ENCODE results near the gene TRAPPC2L.

TRAPPC2L gene

GRCh38 chr16:88817785-88818574 is 38.9 kb upstream of the TRAPPC2L start:
- peaks cover 12% of the 10 kb centered on the region for H3K27me3 ChIP-seq
- no peaks in the 10 kb centered on the region for H3K4me1 ChIP-seq
- no peak overlapping the region for H3K4me3 ChIP-seq (ENCODE audit: low read depth, low read length)
- H3K9me3 ChIP-seq = no peaks in the 10 kb centered on the region; the same call in 1 of the 2 replicates
- no peak for DNase-seq
- H3K36me3 ChIP-seq = no peaks in the 10 kb centered on the region
- TF ChIP-seq, protein P1, sequence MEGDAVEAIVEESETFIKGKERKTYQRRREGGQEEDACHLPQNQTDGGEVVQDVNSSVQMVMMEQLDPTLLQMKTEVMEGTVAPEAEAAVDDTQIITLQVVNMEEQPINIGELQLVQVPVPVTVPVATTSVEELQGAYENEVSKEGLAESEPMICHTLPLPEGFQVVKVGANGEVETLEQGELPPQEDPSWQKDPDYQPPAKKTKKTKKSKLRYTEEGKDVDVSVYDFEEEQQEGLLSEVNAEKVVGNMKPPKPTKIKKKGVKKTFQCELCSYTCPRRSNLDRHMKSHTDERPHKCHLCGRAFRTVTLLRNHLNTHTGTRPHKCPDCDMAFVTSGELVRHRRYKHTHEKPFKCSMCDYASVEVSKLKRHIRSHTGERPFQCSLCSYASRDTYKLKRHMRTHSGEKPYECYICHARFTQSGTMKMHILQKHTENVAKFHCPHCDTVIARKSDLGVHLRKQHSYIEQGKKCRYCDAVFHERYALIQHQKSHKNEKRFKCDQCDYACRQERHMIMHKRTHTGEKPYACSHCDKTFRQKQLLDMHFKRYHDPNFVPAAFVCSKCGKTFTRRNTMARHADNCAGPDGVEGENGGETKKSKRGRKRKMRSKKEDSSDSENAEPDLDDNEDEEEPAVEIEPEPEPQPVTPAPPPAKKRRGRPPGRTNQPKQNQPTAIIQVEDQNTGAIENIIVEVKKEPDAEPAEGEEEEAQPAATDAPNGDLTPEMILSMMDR (IDR thresholded peaks at IDR 0.05; ENCODE audit: low read depth, low read length) = no peak

GRCh38 chr16:88818575-88818874 is 38.4 kb upstream of the TRAPPC2L start:
- H3K9me3 ChIP-seq = no peaks in the 10 kb centered on the region; the same call in 1 of the 2 replicates
- H3K27me3 ChIP-seq = peaks cover 12% of the 10 kb centered on the region
- H3K4me3 ChIP-seq (ENCODE audit: low read depth, low read length) = no peak overlapping the region
- no peaks in the 10 kb centered on the region for H3K36me3 ChIP-seq
- DNase-seq = no peak
- no peaks in the 10 kb centered on the region for H3K4me1 ChIP-seq
- TF ChIP-seq, protein P1 (IDR thresholded peaks at IDR 0.05; ENCODE audit: low read depth, low read length) = no peak

- DNase-seq = no peak
- TF ChIP-seq, protein P1 (IDR thresholded peaks at IDR 0.05; ENCODE audit: low read depth, low read length) = no peak
- Histone ChIP-seq H3K9me3 (no peaks in the 10 kb centered on the region; the same call in 1 of the 2 replicates), H3K36me3 (no peaks in the 10 kb centered on the region), H3K4me1 (no peaks in the 10 kb centered on the region), H3K4me3 (ENCODE audit: low read depth, low read length) (no peak overlapping the region), H3K27me3 (peaks cover 8% of the 10 kb centered on the region)
Observed at GRCh38 chr16:88819126-88819525, 37.8 kb upstream of the TRAPPC2L start.

GRCh38 chr16:88820385-88821025 is 36.4 kb upstream of the TRAPPC2L start:
- H3K27me3 ChIP-seq = no peaks in the 10 kb centered on the region; the same call in 1 of the 2 replicates
- no peaks in the 10 kb centered on the region for H3K36me3 ChIP-seq
- H3K9me3 ChIP-seq = no peaks in the 10 kb centered on the region; the same call in 1 of the 2 replicates
- H3K4me1 ChIP-seq = peaks cover 3% of the 10 kb centered on the region; the same call in 1 of the 2 replicates
- no peak for DNase-seq
- no peak overlapping the region for H3K4me3 ChIP-seq (ENCODE audit: low read depth, low read length)
- TF ChIP-seq, protein P1 (IDR thresholded peaks at IDR 0.05; ENCODE audit: low read depth, low read length) = no peak

DNA sequence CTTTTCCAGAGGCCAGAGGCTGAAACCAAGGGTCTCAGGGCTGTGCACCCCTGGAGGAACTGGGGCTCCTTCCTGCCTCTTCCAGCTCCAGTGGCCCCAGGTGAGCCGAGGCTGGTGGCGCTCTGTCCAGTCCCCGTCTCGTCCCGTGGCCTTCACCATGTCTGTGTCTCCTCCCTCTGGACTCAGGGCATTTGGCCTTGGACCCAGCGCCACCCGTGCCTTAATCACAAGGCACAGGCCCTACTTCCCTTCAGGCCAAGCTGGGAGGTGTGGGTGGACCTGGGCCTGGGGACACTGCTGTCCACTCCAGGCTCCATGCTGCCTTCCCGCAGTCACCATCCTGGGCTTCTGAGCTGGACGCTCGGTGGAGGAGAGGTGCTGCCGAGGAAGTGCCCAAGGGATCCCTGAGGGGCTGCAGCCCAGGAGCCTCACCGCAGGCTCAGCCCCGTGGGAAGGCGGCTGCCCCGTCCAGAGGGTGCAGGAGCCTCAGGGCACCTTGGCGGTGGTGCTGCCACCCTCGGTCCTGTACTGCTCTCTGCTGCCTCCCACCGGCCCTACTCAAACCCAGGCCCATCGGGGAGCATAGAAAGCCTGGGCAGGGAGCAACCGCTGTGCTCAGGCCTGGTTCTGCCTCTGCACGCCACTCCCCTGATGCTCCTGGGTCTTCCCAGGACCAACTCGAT is 35.6 kb upstream of the TRAPPC2L start:
- TF ChIP-seq, protein P1 (IDR thresholded peaks at IDR 0.05; ENCODE audit: low read depth, low read length) = peak; percentile 36
- DNase-seq = no peak
- Histone ChIP-seq H3K4me1 (peaks cover 3% of the 10 kb centered on the region; the same call in 1 of the 2 replicates), H3K4me3 (ENCODE audit: low read depth, low read length) (no peak overlapping the region), H3K36me3 (no peaks in the 10 kb centered on the region), H3K9me3 (no peaks in the 10 kb centered on the region; the same call in 1 of the 2 replicates), H3K27me3 (no peaks in the 10 kb centered on the region)
